Stimulated activated CD4-positive, alpha-beta T cell treated with anti-CD3 and anti-CD28 coated beads, Interleukin-1b, Interleukin-23, amount 100 ng/mL, for 1 hour (primary cell): ENCODE measurements around the gene HSD17B4.
A peak's percentile ranks its signal among the peaks of the same experiment; 100 is the strongest.
"Not testable (repeated sequence)": the region's sequence is repeated elsewhere in the genome, so short reads cannot be mapped to it uniquely, and the experiment has no call there.

Experiments used
- DNase-seq, 2 donors: peaks; one replicate each; pipeline ENCODE4 v3.0.0-alpha.2; 2020; ENCODE audit warnings: low read depth in 2 of 2

Gene HSD17B4

GRCh38 chr5:119435436-119436132 is 16.7 kb upstream of the HSD17B4 start:
- peak; percentile 47 to 57 for DNase-seq

DNA sequence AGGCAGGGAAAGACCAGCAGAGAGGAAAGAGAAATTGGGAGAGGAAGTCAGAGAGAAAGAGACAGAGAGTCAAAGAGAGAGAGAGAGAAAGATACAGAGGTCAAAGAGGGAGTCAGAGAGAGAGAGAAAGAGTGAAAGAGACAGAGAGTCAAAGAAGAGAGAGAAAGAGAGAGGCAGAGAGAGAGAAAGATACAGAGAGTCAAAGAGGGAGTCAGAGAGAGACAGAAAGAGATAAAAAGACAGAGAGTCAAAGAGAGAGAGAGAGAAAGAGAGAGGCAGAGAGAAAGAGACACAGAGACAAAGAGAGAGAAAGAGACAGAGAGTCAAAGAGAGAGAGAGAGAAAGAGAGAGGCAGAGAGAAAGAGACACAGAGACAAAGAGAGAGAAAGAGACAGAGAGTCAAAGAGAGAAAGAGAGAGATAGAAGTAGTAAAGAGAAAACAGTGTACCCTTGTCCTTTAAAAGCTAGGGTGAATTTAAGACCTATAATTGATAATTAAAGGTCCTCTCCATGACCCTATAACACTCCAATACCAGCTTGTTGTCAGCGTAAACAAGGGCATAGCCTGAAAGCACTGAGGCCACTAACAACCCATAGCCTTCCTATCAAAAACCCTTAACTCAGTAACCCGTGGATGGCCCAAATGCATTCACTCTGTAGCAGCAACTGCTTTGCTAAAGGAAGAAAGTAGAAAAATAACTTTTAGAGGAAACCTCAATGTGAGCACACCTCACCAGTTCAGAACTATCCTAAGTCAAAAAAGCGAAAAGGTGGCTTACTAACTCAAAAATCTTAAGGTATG is 14.3 kb upstream of the HSD17B4 start:
- DNase-seq = not testable (repeated sequence)

GRCh38 chr5:119438587-119438917 is 13.7 kb upstream of the HSD17B4 start:
- DNase-seq = not testable (repeated sequence)

DNA sequence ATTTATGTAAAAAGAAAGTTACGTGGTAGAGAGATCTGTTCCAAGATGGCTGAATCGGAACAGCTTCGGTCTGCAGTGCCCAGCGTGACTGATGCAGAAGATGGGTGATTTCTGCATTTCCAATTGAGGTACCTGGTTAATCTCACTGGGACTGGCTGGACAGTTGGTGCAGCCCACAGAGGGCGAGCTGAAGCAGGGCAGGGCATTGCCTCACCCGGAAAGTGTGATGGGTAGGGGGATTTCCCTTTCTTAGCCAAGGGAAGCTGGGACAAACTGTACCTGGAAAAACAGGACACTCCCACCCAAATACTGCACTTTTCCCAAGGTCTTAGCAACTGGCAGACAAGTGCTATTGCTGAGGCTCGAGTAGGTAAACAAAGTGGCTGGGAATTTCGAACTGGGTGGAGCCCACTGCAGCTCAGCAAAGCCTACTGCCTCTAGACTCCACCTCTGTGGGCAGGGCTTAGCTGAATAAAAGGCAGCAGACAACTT is 13.1 kb upstream of the HSD17B4 start:
- no peak for DNase-seq

- DNase-seq = not testable (repeated sequence)
These were observed 12.7 kb upstream of the HSD17B4 start for GRCh38 chr5:119439632-119440031.

- not testable (repeated sequence) for DNase-seq
These were observed 7.7 kb upstream of the HSD17B4 start for GRCh38 chr5:119444643-119445042.

- DNase-seq = no peak
These were observed 6.8 kb upstream of the HSD17B4 start for GRCh38 chr5:119445544-119445943.

- no peak for DNase-seq
These were observed 2.4 kb upstream of the HSD17B4 start for GRCh38 chr5:119449882-119450281.

- not testable (repeated sequence) for DNase-seq
These were observed 1.7 kb upstream of the HSD17B4 start for GRCh38 chr5:119450627-119451026.

- DNase-seq = no peak
These were observed 736 bp upstream of the HSD17B4 start for GRCh38 chr5:119451561-119451960.

DNA sequence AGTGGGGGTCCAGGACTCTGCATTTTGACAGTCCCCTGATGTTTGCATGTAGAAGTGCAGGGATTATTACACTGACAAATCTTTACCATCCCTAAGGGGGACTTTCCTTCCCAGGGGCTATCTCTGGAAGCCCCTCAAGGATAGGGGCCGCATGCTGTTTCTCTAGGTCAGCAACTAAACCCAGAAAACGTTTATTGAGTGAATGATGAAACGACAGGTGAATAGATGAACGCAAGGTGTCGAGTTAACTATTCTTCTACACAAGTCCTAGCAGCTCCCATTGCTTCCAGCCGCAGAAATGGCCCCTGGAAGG is 281 bp upstream of the HSD17B4 start:
- DNase-seq = no peak

- no peak for DNase-seq
These were observed 710 bp downstream of the HSD17B4 start for GRCh38 chr5:119453040-119453373.

- DNase-seq = no peak
These were observed 1.9 kb downstream of the HSD17B4 start for GRCh38 chr5:119454171-119454570.

DNA sequence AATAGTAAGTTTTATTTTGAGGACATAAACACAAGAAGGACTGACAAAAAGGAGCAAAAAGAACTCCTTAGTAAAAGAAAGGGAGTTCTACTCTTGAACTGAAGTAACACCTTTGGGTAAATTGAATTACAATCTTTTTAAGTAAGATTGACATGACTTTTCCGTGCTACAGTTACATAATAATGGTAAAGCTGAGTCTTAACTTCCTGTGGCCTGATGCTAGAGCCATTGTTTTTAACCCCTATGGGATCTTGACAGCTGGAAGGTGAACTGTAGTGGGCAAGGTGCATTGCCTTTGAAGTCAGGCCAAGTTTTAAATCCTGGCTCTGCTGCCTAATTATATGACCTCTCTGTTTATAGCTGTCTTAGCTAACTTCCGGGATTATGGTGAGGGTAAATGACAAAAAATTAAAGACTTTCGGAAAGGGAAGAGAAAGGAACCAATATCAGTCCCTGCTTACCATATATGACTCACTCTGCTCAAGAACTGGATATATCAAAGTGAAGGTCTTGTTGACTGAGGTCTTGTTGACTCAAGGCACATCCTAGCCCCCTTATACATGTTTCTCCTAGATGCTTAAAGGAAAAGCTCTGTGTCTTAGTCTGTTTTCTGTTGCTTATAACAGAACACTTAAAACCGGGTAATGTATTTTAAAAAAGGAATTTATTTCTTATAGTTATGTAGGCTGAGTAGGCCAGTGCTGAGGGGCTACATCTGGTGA is 6.8 kb downstream of the HSD17B4 start:
- DNase-seq = no peak

GRCh38 chr5:119465640-119466039 is 13.3 kb downstream of the HSD17B4 start:
- no peak for DNase-seq

GRCh38 chr5:119468286-119468685 is 16.0 kb downstream of the HSD17B4 start:
- DNase-seq = no peak

GRCh38 chr5:119470105-119470763 is 17.9 kb downstream of the HSD17B4 start:
- DNase-seq = no peak

GRCh38 chr5:119470851-119471451 is 18.7 kb downstream of the HSD17B4 start:
- no peak for DNase-seq

DNA sequence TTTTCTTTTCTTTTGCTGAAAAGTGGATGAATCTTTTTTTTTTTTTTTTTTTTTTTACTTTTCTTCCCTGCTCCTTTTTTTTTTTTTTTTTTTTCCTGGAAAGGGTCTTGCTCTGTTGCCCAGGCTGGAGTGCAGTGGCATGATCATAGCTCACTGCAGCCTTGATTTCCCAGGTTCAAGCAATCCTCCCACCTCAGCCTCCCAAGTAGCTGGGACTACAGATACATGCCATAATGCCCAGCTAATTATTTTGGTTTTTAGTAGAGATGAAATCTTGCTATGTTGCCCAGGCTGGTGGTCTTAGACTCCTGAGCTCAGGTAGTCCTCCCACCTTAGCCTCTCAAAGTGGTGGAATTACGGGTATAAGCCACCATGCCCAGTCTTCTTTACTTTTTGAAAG is 20.9 kb downstream of the HSD17B4 start:
- no peak for DNase-seq

- DNase-seq = no peak
These were observed 24.0 kb downstream of the HSD17B4 start for GRCh38 chr5:119476341-119476740.

GRCh38 chr5:119478781-119479180 is 26.5 kb downstream of the HSD17B4 start:
- no peak for DNase-seq

GRCh38 chr5:119480629-119481028 is 28.3 kb downstream of the HSD17B4 start:
- DNase-seq = not testable (repeated sequence)
